ENCODE data around the gene ANK2. TPM values are rescaled to one million over a fixed set of nuclear protein-coding genes. Genes with fewer than 3 reads are reported as not detected.

Gene ANK2
- total and polyA plus RNA-seq, 4 donors = 1.1 to 61.2 (median 12.5) TPM

- Histone ChIP-seq H3K4me1 (ENCODE audit: control insufficient read depth in 5 of 5, insufficient read depth in 5 of 5, low read length in 5 of 5) (no peaks in the 10 kb centered on the region), H3K27me3 (ENCODE audit: control insufficient read depth in 3 of 3, insufficient read depth in 3 of 3, low read length in 2 of 3) (no peaks in the 10 kb centered on the region), H3K36me3 (ENCODE audit: control insufficient read depth in 4 of 4, insufficient read depth in 4 of 4, low read length in 4 of 4) (no peaks in the 10 kb centered on the region), H3K9ac (ENCODE audit: insufficient read depth in 1 of 2, low read length in 2 of 2) (no peak overlapping the region), H3K4me3 (no peak overlapping the region), H3K27ac (ENCODE audit: low read depth in 1 of 2, low read length in 1 of 2) (no peak overlapping the region), H3K9me3 (ENCODE audit: control insufficient read depth in 4 of 4, insufficient read depth in 3 of 4, low read length in 3 of 4) (no peaks in the 10 kb centered on the region)
- DNase-seq (no peak), ATAC-seq (ENCODE audit: insufficient read depth, low FRiP score) (no peak)
- TF ChIP-seq CTCF (IDR thresholded peaks at IDR 0.05; ENCODE audit: control extremely low read depth, extremely low read depth) = no peak
- WGBS, 2 donors = 79 to 88% methylated on average over 2 of the region's 2 CpGs
These were observed 21.3 kb downstream of the ANK2 start for GRCh38 chr4:113070755-113071154.

- whole genome bisulfite sequencing, 2 donors = 91 to 94% methylated on average over 4 of the region's 4 CpGs
- H3K36me3 ChIP-seq (ENCODE audit: control insufficient read depth in 4 of 4, insufficient read depth in 4 of 4, low read length in 4 of 4) = no peaks in the 10 kb centered on the region
- no peak overlapping the region for H3K4me3 ChIP-seq
- no peak overlapping the region for H3K9ac ChIP-seq (ENCODE audit: insufficient read depth in 1 of 2, low read length in 2 of 2)
- H3K4me1 ChIP-seq (ENCODE audit: control insufficient read depth in 5 of 5, insufficient read depth in 5 of 5, low read length in 5 of 5) = no peaks in the 10 kb centered on the region
- ATAC-seq (ENCODE audit: insufficient read depth, low FRiP score) = no peak
- H3K27ac ChIP-seq (ENCODE audit: low read depth in 1 of 2, low read length in 1 of 2) = no peak overlapping the region
- H3K9me3 ChIP-seq (ENCODE audit: control insufficient read depth in 4 of 4, insufficient read depth in 3 of 4, low read length in 3 of 4) = no peaks in the 10 kb centered on the region
- no peak for TF ChIP-seq CTCF (IDR thresholded peaks at IDR 0.05; ENCODE audit: control extremely low read depth, extremely low read depth)
- no peak for DNase-seq
- no peaks in the 10 kb centered on the region for H3K27me3 ChIP-seq (ENCODE audit: control insufficient read depth in 3 of 3, insufficient read depth in 3 of 3, low read length in 2 of 3)
These were observed 21.8 kb downstream of the ANK2 start for GRCh38 chr4:113071274-113071673.

- ATAC-seq (ENCODE audit: insufficient read depth, low FRiP score) = no peak
- TF ChIP-seq CTCF (IDR thresholded peaks at IDR 0.05; ENCODE audit: control extremely low read depth, extremely low read depth) = no peak
- Histone ChIP-seq H3K9ac (ENCODE audit: insufficient read depth in 1 of 2, low read length in 2 of 2) (no peak overlapping the region), H3K27ac (ENCODE audit: low read depth in 1 of 2, low read length in 1 of 2) (no peak overlapping the region), H3K4me3 (no peak overlapping the region), H3K9me3 (ENCODE audit: control insufficient read depth in 4 of 4, insufficient read depth in 3 of 4, low read length in 3 of 4) (no peaks in the 10 kb centered on the region), H3K4me1 (ENCODE audit: control insufficient read depth in 5 of 5, insufficient read depth in 5 of 5, low read length in 5 of 5) (no peaks in the 10 kb centered on the region), H3K27me3 (ENCODE audit: control insufficient read depth in 3 of 3, insufficient read depth in 3 of 3, low read length in 2 of 3) (no peaks in the 10 kb centered on the region), H3K36me3 (ENCODE audit: control insufficient read depth in 4 of 4, insufficient read depth in 4 of 4, low read length in 4 of 4) (no peaks in the 10 kb centered on the region)
- WGBS, 2 donors = 81 to 95% methylated on average over 2 of the region's 2 CpGs
- no peak for DNase-seq
These were observed 22.4 kb downstream of the ANK2 start for GRCh38 chr4:113071805-113072204.

- no peak for DNase-seq
- no peaks in the 10 kb centered on the region for H3K4me1 ChIP-seq (ENCODE audit: control insufficient read depth in 5 of 5, insufficient read depth in 5 of 5, low read length in 5 of 5)
- H3K9ac ChIP-seq (ENCODE audit: insufficient read depth in 1 of 2, low read length in 2 of 2) = no peak overlapping the region
- no peaks in the 10 kb centered on the region for H3K36me3 ChIP-seq (ENCODE audit: control insufficient read depth in 4 of 4, insufficient read depth in 4 of 4, low read length in 4 of 4)
- H3K27ac ChIP-seq (ENCODE audit: low read depth in 1 of 2, low read length in 1 of 2) = no peak overlapping the region
- no peak overlapping the region for H3K4me3 ChIP-seq
- H3K9me3 ChIP-seq (ENCODE audit: control insufficient read depth in 4 of 4, insufficient read depth in 3 of 4, low read length in 3 of 4) = no peaks in the 10 kb centered on the region
- ATAC-seq (ENCODE audit: insufficient read depth, low FRiP score) = no peak
- no peaks in the 10 kb centered on the region for H3K27me3 ChIP-seq (ENCODE audit: control insufficient read depth in 3 of 3, insufficient read depth in 3 of 3, low read length in 2 of 3)
- no peak for TF ChIP-seq CTCF (IDR thresholded peaks at IDR 0.05; ENCODE audit: control extremely low read depth, extremely low read depth)
- WGBS, 2 donors = 91% methylated on average over 9 of the region's 9 CpGs
These were observed 24.1 kb downstream of the ANK2 start for GRCh38 chr4:113073451-113074005.
